Frontal cortex (tissue), 4 donors: Measurements from ENCODE around the gene NEU2. TPM values are rescaled to one million over a fixed set of nuclear protein-coding genes. Genes with fewer than 3 reads are reported as not detected.

Experiments used
- DNase-seq, 2 donors: peaks; one replicate each; pipeline ENCODE4 v3.0.0; 2012; ENCODE audit warnings: low spot score in 2 of 2
- FAIRE-seq: peaks from 2 replicates; lab custom pipeline; 2012; peaks lifted over from hg19 to GRCh38; lab: Jason Lieb, UNC
- total RNA-seq: library from RNA; depleted of rRNA; stranded (reverse); fragments of >200 nt; gene quantifications from one replicate; pipeline ENCODE4 v1.2.3, GENCODE V29; 2014
- donor health status: control.
- donor health status: control.
- donor health status: control.

Gene NEU2
- total RNA-seq: not detected

DNA sequence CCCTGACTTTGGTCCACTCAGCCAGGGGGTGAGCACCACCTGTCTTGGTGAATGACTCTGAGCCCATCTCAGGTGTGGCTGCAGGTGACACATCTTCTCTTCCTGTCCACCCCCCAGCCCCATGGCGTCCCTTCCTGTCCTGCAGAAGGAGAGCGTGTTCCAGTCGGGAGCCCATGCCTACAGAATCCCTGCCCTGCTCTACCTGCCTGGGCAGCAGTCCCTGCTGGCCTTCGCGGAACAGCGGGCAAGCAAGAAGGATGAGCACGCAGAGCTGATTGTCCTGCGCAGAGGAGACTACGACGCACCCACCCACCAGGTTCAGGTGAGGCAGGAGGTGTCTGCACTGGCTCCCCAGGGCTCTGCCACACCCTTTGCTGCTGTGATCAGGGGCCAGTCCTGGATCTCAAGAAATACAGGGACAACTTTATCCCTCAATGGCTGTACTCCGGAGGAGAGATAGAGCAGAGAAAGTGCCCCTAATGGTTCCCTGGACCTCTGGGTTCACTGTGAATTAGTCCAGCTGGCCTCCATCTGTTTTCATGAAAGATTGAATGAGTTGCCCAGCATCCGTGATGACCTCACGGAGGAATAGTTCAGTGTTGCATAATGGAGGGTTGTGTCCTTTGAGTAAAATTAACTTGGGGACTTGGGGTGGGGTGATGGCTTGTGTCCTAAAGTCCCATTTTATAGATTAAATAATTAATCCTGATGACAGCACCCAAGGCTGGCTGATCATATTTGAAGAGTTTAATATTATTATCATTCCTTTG, at the start of gene NEU2:
Gene NEU2 (plus strand): TSS at position 122 of the 770 bp plus-strand sequence. CDS start 0 bp downstream, at position 122.
- FAIRE-seq (no peak), DNase-seq (no peak)

DNA sequence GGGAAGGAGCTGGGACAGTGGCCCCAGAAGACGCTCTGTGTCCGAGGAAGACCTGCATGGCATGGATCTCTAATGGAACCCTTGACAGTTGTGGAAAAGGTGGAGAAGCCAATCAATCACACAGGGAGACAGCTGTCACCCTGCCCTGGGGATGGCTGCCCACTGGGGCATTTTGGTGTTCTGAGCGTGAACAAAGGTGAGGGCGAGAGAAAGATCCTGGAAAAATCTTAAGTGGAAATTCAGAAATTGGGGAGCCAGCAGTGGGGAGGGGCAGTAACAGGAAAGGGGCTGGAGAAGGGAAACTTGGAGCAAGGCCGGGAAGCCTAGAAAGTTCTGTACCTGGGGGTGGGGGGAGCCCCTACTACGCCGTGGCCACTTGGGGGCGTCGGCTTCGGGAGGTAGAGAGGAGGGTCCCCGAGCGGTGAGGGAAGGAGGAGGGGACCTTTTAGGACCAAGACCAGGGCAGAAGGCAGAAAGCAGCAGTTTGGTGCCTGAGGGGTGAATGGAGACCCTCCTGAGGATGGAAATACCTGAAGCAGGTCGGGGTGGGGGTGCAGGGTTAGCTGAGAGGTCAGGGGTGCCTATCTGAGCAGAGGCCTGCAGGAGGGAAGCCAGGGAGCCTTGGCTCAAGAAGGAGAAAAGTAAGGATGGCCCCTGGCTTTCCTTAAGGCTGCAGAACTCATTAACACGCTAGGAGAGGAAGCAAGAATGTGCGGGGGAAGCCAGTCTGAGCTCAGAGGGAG, 49.4 kb upstream of the NEU2 start:
- DNase-seq (no peak), FAIRE-seq (no peak)

DNA sequence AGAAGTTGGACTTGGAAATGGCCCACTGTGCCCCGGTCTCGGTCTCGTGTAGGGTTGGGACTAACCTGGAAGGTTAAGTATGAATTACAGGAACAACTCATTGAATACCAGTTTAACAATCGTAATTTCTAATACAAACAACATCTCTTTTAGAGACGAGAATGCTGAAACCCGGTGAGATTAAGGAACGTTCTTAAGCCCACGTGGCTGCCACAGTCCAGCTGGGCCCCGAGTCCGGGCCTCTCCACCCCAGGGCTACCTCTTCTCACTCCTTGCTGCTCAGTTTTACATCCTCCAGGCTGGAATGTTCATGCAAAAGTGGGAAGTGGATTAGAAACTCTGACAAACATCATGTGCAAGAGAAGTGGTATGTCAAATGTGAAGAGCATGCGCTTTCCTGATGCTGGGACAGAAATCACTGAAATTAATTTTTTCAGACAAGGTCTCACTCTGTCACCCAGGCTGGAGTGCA, 48.8 kb upstream of the NEU2 start:
- no peak for DNase-seq
- FAIRE-seq: no peak

DNA sequence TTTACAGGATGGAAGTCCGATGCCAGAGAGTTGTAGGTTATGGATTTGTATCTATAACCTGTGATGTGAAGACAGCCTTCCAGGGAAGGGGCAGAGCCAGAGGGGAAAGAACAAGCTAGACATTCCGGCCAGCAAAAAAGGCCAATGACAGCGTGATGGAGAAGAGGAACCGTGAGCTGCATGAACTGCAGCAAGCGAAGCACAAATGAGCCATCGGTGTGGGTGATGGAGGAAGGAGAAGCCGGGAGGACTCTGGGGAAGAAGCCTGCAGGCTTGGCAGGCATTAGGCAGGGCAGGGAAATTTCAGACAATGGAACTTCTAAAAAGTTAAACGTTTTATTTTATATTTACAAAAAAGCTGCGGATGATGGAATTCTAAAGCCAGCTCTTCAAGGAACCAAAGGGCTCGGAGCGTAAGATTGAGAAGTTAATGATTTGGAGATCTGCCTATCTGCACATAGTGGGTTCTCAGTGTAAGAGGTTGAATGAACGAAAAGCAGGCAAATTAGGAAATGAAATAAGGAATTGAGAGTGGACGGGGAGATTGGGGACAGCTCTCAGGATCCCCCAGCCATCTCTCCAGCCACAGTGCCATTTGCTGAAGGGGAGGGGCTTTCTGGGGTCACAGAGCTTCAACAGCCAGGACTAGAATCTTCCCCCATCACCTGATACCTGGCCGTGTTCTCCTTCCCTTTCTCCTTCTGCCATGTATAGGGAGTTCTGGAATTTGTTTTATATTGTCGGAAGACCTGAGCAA, 47.8 kb upstream of the NEU2 start:
- no peak for DNase-seq
- FAIRE-seq: no peak

DNA sequence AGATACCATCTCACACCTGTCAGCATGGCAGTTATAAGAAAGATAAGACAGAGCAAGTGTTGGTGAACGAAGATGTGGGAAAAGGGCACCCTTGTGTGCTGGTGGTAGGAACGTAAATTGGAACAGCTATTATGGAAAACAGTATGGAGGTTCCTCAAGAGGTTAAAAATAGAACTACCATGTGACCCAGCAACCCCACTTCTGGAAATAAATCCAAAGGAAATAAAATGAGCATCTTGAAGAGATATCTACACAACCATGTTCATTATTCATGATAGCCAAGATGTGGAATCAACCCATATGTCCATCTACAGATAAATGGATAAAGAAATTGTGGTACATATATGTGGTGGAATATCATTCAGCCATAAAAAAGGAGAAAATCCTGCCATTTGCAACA, 46.3 kb upstream of the NEU2 start:
- no peak for FAIRE-seq

DNA sequence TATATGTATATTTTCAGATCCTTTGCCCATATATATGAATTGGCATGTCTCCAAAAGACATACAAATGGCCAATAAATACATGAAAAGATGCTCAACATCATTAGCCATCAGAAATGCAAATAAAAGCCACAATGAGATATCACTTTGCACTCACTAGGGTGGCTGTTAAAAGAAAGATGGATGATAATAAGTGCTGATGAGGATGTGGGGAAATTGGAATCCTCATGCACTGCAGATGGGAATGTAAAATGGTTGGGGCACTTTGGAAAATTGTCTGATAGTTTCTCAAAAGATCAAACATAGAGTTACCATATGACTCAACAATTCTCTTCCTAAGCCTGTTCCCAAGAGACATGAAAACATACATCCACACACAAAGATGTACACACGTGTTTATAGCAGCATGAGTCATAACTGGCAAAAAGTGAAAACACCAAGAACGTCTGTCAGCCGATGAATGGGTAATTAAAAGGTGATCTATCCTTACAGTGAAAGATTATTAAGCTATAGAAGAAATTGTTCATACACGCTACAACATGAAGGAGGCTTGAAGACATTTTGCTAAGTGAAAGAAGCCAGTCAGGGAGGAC, 39.1 kb upstream of the NEU2 start:
- FAIRE-seq (no peak), DNase-seq (no peak)

More for the DNA sequence above, 46.3 kb upstream of the NEU2 start:
- no peak for DNase-seq

DNA sequence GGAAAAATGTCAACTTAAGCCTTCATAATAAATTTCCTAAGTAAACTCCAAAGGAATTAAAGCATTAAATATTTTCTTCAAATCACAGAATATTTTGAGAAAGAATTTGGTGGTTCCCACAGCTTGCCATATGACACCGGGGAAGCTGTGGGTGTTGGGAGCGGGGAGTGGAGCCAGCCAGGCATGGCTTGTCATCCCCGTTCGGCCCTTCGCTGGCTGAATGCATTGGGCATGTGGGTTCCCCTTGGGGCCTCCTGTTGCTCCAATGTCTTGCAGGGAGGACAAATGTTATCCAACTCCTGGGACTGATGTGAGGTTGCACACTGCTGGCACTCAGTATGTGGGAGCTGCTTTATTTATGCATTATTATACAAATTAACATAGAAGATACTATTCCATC, 38.0 kb upstream of the NEU2 start:
- DNase-seq (no peak), FAIRE-seq (no peak)

DNA sequence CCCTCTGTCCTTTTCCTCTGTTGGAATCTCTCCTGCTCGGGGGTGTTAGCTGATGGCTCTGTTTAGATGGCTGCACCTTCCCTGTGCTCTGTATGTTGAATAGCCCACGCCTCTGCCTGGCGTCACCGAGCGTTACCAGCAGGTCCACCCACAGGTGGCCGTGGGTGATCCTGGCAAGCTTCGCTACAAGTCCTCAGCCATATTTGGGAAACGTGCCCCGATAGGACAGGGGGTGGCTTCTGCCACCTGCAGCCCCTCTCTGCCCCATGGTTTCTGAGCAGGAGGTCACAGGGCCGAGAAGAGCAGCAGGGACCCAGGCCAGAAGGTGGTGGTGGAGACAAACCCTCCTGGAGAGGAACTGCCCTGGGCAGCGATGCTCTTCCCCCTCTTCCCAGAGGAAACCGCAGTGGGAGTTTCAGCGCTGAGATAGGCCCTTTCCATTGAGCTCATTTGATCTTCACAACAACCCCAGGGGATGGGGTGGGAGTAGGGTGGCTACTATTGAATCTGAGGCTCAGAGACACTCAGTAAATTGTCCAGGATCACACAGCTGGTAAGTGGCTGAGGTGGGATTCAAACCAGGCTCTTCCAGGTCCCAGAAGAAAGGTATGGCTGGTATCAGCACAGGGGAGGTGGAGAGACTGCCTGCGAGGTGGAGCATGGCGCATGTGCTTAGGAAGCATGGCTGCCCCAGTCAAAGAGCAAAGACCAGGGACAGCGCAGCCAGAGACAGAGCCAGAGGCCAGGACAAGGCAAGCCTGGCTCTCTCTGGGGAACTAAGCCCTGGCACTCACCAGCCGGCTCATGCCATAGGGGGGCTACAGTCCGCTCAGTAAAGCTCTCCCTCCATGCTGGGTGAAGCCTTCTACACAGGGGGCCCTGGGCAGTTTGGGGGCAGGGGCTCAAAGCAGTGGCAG, 34.5 kb upstream of the NEU2 start:
- DNase-seq (no peak), FAIRE-seq (no peak)

DNA sequence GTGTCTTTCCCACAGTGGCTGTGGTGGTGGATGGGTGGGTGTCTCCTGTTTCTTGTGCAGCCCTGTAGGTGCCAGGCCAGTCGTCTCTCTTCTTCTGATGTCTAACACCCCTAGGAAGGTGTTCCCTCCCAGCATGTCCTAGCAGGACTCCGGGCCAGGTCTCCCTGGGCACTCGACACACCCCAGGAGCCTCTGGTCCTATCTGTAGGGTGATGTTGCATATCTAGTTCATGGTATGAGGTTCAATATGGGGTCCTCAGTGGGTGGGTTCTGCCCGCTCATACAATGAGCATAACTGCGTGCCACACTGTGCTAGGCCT, 33.8 kb upstream of the NEU2 start:
- FAIRE-seq (no peak), DNase-seq (no peak)

DNA sequence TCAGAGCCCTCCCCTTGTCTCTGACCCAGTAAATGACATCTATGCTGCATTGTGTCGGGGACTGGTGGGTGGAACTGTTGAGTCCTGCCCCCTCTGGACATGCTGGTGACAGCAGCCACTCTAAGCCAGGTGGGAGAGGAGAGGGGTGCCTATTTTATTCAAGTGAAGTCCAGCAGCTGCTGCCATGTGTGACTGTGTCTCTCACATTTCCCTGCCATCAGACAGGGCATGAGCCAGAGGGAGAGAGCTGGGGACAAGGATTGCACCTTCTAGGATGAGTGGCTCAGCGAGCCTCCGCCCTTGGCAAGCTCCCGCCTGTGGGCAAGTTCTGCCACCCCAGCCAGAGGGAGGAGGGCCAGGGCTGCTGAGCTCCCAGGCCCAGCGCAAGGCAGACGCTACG, 33.1 kb upstream of the NEU2 start:
- no peak for FAIRE-seq
- DNase-seq: no peak

DNA sequence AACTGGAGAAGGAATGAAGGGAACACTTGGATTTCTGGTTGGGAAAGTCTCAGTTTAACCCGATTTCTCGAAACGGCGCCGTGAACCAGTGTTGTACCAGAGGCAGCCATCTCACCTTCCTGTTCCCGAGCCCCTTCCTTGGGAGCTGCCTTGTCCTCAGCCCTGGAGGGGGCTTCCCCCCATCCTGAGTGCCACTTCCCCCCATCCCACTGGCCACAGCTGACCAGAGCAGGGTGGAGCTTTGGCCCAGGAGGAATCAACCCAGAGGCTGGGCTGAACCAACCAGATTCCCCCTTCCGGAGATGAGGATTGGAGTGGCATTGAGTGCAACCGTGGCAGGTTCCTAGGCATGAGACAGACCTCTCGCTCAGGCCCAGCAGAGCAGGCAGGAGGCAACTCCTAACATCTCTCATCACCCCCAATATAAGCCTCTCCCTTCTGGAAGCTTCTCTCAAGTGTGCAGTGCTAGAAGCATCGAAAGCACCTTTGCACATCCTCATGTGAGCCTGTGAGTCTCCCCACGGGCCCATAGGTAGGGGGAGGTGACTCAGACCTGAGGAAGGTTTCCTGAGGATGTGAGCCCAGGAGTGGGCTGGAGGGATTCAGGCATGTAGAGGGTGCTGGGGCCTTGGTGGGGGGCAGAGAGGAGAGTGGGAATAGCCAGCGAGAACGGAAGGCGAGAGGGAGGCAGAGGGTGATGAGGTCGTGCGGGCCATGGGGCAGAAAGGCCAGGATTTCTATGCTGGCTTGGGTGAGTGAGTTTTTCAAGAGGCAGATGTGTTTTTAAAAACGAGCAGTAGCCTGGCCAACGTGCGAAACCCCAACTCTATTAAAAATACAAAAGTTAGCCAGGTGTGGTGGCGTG, 31.4 kb upstream of the NEU2 start:
- FAIRE-seq (no peak), DNase-seq (no peak)

DNA sequence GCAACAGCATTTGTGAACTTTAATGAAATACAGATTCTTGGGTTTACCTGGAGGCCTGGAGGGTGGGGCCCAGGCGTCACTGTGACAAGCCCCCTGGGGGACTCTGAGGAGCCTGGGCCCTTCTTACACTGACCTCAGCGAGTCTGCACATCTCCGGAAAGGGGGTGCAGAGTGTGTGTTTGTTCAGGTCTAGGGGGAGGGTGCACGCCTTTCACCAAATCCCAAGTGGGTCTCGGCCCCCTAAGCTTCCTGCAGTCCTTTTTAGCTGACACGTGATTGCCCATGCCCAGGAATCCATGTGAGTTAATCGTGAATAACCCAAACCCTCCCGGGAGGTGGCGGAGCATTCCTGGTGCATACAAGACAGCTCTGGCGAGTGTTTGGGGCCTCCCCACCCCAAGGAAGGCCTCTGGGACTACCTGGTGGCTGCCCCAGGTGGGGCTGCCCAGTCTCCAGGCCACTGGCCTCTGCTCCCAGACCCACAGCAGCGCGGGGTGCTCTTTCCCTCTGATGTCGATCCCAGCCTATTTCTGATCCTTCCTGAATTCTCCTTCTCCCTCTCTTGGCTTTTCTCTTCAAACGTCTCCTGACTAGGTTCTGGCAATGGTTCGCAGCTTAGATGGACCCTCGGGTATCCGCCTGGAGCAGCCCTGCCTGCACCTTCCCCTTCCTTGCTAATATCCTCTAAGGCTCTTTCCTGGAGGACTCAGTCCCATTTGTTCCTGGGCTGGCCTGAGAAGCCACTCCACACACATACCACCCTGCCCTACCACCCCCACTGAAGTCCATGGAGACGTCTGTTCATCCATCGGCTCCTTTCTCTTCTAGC, 29.4 kb upstream of the NEU2 start:
- DNase-seq: no peak
- no peak for FAIRE-seq

DNA sequence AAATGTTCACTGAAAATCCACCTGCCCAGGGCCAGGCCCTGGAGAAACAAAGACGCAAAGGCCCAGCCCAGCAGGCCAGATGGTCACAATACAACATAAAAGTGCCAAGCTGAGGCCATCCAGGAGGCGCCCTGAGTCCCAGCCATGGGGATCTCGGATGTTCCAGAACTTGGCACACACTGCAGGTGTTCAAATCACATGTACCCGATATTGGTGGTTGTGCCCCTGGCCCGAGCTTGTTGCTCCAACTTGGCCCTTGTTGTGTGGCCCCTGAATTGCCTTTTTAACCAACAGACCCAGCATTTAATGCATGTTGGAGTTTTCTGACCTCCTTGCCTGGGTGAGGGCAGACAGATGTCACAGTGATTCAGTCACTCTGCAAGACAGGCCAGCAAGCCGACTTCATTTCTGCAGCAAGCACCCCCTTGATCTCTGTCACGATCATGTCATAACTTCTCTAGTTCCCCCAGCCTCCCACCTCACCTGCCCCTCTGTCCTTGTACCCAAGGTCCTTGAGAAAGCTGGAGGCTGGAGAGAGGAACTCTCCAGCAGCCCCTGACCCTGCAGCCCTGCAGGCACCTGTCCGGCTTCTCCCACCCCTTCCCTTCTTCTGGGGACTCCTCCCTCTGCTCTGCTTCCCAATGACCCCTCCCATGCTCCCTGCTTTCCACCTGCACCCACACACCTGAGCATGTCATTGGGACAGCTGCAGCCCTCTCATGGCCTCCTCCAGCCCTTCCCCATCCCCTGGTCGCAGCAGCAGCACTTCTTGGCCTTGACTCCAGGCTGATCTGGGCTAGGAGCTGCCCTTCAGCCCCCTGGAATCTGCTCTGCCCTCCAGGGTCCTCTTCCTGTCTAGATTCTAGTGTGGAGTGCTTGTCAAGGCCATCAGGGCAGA, 28.6 kb upstream of the NEU2 start:
- no peak for FAIRE-seq
- no peak for DNase-seq

DNA sequence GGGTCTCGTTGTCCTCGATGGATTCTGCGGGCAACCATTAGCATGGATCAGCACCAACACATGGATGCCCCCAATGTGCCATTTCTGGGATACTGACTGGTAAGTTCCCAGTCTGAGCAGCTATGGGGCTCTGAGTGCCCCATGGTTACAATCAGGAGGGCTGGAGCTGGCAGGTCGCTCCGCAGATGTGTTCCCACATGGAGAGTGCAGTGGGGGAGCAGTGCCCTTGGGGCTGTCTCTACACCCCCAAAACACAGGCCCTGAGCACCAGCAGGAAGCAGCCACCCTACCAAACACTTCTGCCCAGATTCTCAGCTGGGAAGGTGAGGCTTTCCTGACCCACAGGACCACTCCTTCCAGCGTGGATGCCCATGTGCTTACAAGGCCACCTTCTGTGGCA, 27.4 kb upstream of the NEU2 start:
- DNase-seq (no peak), FAIRE-seq (no peak)

DNA sequence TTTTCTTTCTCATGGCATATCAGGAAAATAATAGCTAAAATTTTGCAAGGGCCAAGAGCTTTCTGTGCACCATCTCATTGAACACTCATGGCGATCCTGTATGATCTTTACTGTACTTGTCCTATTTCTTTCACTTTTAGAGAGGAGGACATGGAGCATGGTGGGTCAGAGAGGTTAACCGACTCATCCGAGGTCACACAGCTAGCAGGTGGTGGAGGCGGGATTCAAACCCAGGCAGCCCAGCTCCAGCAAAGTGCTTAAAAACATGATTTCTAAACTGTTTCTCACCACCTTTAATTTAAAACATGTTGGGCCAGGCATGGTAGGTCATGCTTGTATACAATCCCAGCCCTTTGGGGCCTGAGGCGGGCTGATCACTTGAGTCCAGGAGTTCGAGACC, 25.8 kb upstream of the NEU2 start:
- DNase-seq (no peak), FAIRE-seq (no peak)

DNA sequence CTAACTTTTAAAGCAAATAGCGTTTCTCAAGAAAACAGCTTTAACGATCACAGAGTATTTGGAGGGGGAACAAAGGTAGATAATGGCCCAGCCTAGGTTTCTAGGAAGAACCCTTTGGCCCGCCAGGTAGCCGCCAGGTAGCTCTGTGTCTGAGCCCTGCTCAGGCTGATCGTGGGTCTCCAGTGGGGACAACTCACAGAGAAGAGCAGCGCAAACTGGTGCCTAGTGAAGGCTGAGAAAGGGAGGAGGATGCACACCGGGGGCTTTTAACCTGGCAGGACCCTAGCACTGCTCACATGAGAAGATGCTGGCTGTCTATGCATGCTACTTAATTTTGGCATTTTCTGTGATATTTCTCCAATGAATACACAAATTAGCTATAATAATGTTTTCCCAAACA, 25.2 kb upstream of the NEU2 start:
- no peak for FAIRE-seq
- DNase-seq: no peak

DNA sequence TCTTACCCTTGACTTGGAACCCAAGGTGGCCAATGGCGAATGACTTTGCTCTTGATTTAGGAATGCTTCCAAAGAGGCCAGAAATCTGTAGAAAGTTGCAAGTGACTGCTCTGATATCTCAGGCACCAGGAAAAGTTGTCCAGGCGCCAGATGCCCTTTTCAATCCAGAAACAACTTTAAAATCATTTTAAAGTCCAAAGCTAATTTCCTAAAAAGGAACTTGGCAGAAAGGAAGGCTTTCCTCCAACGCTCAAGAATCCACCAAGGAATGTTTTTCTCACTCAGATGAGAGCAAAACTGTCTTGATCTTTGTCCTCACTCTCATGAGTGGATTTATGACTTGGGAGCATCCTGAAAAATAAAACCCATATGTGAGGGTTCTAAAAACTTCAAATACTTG, 24.7 kb upstream of the NEU2 start:
- no peak for FAIRE-seq
- DNase-seq: no peak
